Omental fat pad (tissue), 4 donors: ENCODE results near the gene HIF3A. TPM values are rescaled to one million over a fixed set of nuclear protein-coding genes. Genes with fewer than 3 reads are reported as not detected.

Source experiments
- ATAC-seq: fragments of 150-250 bp; one replicate; pipeline ENCODE4 v1.9.1; 2016; ENCODE audit warnings: mild to moderate bottlenecking, moderate library complexity; ENCODE audit not compliant: low FRiP score
- DNase-seq: peaks from one replicate; pipeline ENCODE4 v3.0.0-alpha.2; 2019; ENCODE audit warnings: low spot score
- total RNA-seq, 4 donors: library from RNA; depleted of rRNA; stranded (reverse); fragments of >200 nt; gene quantifications; one replicate each; pipeline ENCODE4 v1.1.0, GENCODE V29; 2016
- TF ChIP-seq, protein P1 (sequence below), 3 donors: fragments of 450-650 bp; IDR thresholded peaks; one replicate each; pipeline ENCODE4 v1.5.1; 2016 to 2017; ENCODE audit warnings: antibody characterized with exemption in 3 of 3, mild to moderate bottlenecking in 3 of 3, moderate library complexity in 2 of 3

The HIF3A gene
- total RNA-seq, 4 donors from 2014 or later, result 10.3 to 201 (median 17.6) TPM

DNA sequence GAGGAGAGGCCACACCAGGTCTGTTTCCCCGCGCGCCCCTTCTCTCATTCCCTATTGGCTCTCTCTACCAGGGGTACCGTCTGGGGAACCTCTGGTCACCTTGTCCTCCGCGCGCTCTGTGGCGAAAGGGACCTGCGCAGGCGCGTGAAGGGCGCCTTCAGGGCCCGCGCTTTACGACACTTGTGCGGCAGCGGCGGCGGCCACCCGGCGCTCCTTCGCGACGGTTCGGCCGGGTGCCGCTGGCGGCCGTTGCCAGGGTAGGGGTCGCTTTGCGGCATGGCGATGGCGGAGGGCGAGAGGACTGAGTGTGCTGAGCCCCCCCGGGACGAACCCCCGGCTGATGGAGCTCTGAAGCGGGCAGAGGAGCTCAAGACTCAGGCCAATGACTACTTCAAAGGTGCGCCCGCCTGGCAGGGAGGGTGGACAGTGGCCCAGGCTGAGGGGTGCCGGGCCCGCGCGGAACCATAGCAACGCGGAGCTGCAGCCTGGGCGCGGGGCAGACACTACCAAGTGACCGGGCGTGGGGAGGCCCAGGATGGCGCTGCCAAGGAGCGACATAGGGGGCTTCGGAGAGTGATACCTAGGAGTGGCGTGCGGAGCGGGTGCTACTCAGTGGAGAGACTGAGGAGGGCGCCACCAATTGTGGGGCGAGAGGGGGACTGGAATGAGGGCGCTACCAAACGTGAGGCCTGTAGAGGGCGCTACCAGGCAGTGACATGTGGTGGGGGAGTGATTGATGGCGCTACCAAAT, 50.2 kb downstream of the HIF3A start, which contains the start of gene PPP5C:
TSS of gene PPP5C (plus strand) at position 267 of the 751 bp plus-strand sequence. CDS start at position 277, 10 bp downstream.
- ATAC-seq (peak; percentile 84), DNase-seq (peak; percentile 65)
- TF ChIP-seq, protein P1, sequence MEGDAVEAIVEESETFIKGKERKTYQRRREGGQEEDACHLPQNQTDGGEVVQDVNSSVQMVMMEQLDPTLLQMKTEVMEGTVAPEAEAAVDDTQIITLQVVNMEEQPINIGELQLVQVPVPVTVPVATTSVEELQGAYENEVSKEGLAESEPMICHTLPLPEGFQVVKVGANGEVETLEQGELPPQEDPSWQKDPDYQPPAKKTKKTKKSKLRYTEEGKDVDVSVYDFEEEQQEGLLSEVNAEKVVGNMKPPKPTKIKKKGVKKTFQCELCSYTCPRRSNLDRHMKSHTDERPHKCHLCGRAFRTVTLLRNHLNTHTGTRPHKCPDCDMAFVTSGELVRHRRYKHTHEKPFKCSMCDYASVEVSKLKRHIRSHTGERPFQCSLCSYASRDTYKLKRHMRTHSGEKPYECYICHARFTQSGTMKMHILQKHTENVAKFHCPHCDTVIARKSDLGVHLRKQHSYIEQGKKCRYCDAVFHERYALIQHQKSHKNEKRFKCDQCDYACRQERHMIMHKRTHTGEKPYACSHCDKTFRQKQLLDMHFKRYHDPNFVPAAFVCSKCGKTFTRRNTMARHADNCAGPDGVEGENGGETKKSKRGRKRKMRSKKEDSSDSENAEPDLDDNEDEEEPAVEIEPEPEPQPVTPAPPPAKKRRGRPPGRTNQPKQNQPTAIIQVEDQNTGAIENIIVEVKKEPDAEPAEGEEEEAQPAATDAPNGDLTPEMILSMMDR (IDR thresholded peaks at IDR 0.05), result peak in 1 of 3 donors; percentile 6

DNA sequence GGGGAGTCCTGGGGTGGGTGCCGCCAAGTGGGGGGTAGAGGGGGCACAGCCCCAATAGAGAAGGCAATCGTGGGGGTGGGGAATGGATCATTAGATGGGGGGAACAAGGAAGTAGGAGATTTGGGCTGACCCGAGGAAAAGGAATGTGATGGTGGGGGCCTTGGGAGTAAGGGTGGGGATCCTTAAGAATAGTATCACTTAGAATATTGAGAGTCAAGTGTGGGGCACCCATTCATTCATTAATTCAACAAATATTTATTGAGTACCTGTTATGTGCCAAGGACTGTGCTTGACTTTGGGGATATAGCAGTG, 50.7 kb downstream of the HIF3A start:
- TF ChIP-seq, protein P1 (IDR thresholded peaks at IDR 0.05), result no peak
- DNase-seq (no peak), ATAC-seq (no peak)

DNA sequence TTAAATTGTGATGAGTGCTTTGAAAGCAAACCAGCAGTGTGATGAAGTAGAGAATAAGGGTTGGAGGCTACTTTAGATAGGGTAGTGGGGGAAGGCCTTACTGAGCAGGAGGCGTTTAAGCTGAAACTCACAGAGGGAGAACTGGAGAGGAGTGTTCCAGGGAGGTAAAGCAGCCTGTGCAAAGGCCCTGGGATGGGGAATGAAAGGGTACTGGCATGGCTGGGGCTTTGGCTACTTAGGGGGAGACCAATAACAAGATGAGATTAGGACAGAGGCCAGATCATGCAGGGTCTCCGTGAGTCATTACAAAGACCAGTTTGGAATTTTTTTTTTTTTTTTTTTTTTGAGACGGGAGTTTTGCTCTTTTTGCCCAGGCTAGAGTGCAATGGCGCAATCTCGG, 51.1 kb downstream of the HIF3A start:
- TF ChIP-seq, protein P1 (IDR thresholded peaks at IDR 0.05), result no peak
- DNase-seq (no peak), ATAC-seq (no peak)

DNA sequence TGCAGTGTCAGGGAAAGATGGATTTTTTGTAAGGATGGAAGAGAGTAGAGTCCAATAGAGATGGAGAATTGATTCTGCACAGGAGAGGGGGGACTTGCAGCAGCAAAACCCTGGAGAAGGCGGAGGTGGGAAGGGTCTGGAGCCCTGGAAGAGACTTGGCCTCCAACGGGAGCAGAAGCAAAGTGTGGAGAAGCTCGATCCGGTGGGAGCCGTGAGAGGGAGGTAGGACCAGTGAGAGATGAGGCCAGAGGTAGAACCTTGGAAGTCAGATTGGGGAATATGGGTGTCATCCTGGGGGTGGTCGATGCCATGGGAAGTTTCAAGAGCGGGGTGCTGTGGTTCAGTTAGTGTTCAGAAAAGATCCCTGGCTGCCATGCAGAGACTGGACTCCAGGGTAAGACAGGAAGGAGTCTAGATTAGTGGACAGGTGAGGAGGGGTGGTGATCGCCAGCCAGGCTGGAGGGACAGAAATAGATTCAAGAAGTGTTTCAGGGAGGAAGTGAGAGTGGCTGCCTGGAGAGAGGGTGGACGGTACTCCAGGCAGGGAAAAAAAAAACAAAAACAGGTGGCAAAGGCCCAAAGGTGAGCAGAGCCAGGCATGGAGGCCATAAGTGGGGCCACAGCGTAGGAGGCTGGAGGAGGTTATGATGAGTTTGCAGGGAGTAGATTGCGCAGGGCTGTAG, 52.6 kb downstream of the HIF3A start:
- TF ChIP-seq, protein P1 (IDR thresholded peaks at IDR 0.05), result no peak
- ATAC-seq (no peak), DNase-seq (no peak)

DNA sequence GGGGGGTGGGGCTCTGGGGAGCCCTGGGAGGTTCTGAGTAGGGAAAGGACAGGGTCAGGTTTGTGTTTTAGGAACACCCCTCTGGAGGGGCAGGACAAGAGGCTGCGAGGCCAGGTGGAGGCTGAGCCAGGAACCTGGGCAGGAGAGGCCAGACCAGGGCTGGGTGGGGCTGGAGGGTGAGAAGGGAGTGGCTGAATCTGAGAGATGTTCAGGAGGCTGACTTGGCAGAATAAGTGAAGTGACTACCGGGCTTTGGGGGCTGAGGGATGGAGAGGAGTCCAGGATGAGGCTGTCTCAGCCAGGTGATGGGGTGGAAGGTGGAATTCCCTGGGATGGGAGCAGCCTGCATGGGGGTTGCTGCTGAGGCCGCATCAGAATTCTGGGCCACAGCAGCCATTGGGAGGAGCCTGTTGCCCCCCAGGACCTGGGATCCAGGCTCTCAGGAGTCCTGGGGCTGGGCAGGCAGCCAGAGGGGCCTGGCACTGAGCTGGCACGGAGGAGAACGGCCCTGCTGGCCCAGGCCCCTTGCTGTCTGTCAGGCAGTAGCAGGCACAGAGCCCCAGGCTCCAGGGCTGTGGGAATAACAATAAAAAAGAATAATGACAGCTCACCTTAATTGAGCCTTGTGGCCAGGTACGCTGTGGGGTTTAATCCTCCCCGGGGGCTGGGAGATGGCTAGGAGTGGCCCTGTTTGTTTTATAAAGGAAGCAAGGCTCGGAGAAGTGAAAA, 53.4 kb downstream of the HIF3A start:
- DNase-seq (no peak), ATAC-seq (no peak)
- TF ChIP-seq, protein P1 (IDR thresholded peaks at IDR 0.05), result no peak

DNA sequence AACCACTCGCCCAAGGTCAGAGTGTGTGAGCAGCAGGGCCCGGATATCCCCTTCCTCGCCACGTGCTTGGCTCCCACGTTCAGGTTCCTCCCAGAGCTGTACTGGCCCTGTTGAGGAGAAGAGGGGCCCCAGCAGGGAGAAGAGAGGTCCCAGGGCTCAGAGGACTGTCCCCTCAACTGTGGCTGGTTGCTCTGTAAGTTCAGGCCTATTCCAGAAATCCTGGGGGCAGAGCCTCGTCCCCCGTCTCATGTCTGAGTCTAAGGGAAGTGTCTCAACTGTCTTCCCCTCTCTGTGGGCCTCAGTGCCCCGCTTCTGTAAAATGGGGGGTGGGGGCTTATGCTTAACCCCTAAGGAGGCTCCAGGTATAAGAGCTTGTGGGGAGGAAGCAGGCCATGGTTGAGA, 53.9 kb downstream of the HIF3A start:
- DNase-seq, result no peak

More for the DNA sequence above, 53.9 kb downstream of the HIF3A start:
- TF ChIP-seq, protein P1 (IDR thresholded peaks at IDR 0.05), result no peak
- no peak for ATAC-seq
